Endothelial cell of umbilical vein (primary cell): Measurements from ENCODE around the gene PVRIG. TPM values are rescaled to one million over a fixed set of nuclear protein-coding genes. Genes with fewer than 3 reads are reported as not detected.

Experiments
- BruUV-seq: library from RNA; stranded (reverse); fragments of 400-500 nt; replicated peaks from 2 replicates; lab custom pipeline; 2021; lab: Mats Ljungman, UMichigan
- CTCF ChIA-PET: fragments of 300-600, 350-600 bp; sonication (Branson Sonifier 250); formaldehyde crosslinking; loops from one replicate; lab custom pipeline; 2021; ENCODE audit warnings: antibody characterized with exemption, inconsistent platforms; lab: Charles Lee
- POLR2A ChIA-PET: fragments of 300-600, 350-600 bp; sonication (Branson Sonifier 250); formaldehyde crosslinking; loops from one replicate; lab custom pipeline; 2021; ENCODE audit warnings: antibody characterized with exemption, inconsistent platforms; lab: Charles Lee
- DNase-seq: peaks from one replicate; pipeline ENCODE4 v3.0.0-alpha.2; 2011; ENCODE audit warnings: low read depth, low spot score
- FAIRE-seq: peaks from 2 replicates; lab custom pipeline; 2011; peaks lifted over from hg19 to GRCh38; lab: Jason Lieb, UNC
- H2AFZ ChIP-seq: 2 replicates; pipeline ENCODE4 v1.6.0; 2012; ENCODE audit warnings: low read depth, low read length, control low read depth, inconsistent platforms
- H3K27ac ChIP-seq: 2 replicates; pipeline ENCODE4 v1.5.1; 2011; ENCODE audit warnings: low read depth, mild to moderate bottlenecking, control low read depth, low read length, moderate library complexity; ENCODE audit not compliant: insufficient read depth
- H3K27me3 ChIP-seq, 2 experiments: 2 replicates each; pipeline versions ENCODE4 v1.6.0 to v1.6.1; 2011; ENCODE audit warnings: low read length in 2 of 2, mixed read lengths in 1 of 2; ENCODE audit not compliant: control insufficient read depth in 2 of 2, insufficient read depth in 2 of 2
- H3K36me3 ChIP-seq, 2 experiments: 2 replicates in 1 of 2; 3 replicates in 1 of 2; pipeline ENCODE4 v1.5.1; 2011; ENCODE audit warnings: low read length in 2 of 2, mild to moderate bottlenecking in 1 of 2, moderate library complexity in 1 of 2; ENCODE audit not compliant: control insufficient read depth in 2 of 2, insufficient read depth in 2 of 2; ENCODE audit errors: extremely low read depth in 1 of 2
- H3K4me1 ChIP-seq: 3 replicates; pipeline ENCODE4 v1.5.1; 2011; ENCODE audit warnings: mild to moderate bottlenecking, low read length; ENCODE audit not compliant: control insufficient read depth, insufficient read depth; ENCODE audit errors: extremely low read depth
- H3K4me2 ChIP-seq: 2 replicates; pipeline ENCODE4 v1.6.1; 2011; ENCODE audit warnings: low read length, control low read depth, mixed read lengths; ENCODE audit not compliant: insufficient read depth
- H3K4me3 ChIP-seq, 3 experiments: fragments of 200-600 bp in 1 of 3; sonication (generic), shearing (Covaris generic) in 1 of 3; replicated peaks in 1 of 3; 2 replicates each; pipeline ENCODE4 v1.5.1; 2011 to 2016; ENCODE audit warnings: control low read depth in 3 of 3, low read length in 3 of 3, mild to moderate bottlenecking in 2 of 3, inconsistent platforms in 1 of 3, low read depth in 1 of 3, moderate library complexity in 1 of 3; ENCODE audit not compliant: insufficient read depth in 1 of 3
- H3K79me2 ChIP-seq: 2 replicates; pipeline ENCODE4 v1.6.0; 2012; ENCODE audit warnings: low read length, inconsistent platforms; ENCODE audit not compliant: control insufficient read depth, insufficient read depth
- H3K9ac ChIP-seq: replicated peaks from 2 replicates; pipeline ENCODE3; 2011; ENCODE audit warnings: low read length, control low read depth; ENCODE audit not compliant: insufficient read depth; ENCODE audit errors: extremely low read depth
- H3K9me1 ChIP-seq: replicated peaks from 3 replicates; pipeline ENCODE4 v1.6.0; 2011; ENCODE audit warnings: mild to moderate bottlenecking, low read length; ENCODE audit not compliant: control insufficient read depth, insufficient read depth; ENCODE audit errors: extremely low read depth
- H3K9me3 ChIP-seq: replicated peaks from 2 replicates; pipeline ENCODE4 v1.5.1; 2012; ENCODE audit warnings: low read length, inconsistent platforms; ENCODE audit not compliant: control insufficient read depth, insufficient read depth
- H4K20me1 ChIP-seq: replicated peaks from 2 replicates; pipeline ENCODE3; 2011; ENCODE audit warnings: mild to moderate bottlenecking, low read length; ENCODE audit not compliant: control insufficient read depth, insufficient read depth; ENCODE audit errors: extremely low read depth
- EZH2 ChIP-seq: IDR thresholded peaks from 2 replicates; pipeline ENCODE4 v1.6.1; 2012; ENCODE audit warnings: borderline replicate concordance, low read depth, mild to moderate bottlenecking, moderate library complexity, low read length, inconsistent platforms; ENCODE audit not compliant: severe bottlenecking
- FOS ChIP-seq: IDR thresholded peaks from 2 replicates; pipeline ENCODE4 v1.6.1; 2011; ENCODE audit warnings: mild to moderate bottlenecking, low read length, moderate library complexity, borderline replicate concordance; ENCODE audit not compliant: insufficient read depth
- GATA2 ChIP-seq: IDR thresholded peaks from 2 replicates; pipeline ENCODE4 v1.7.0; 2011; ENCODE audit warnings: low read depth, mild to moderate bottlenecking, moderate library complexity, mixed read lengths, low read length; ENCODE audit not compliant: insufficient read length, insufficient read depth
- JUN ChIP-seq: IDR thresholded peaks from 2 replicates; pipeline ENCODE4 v1.6.1; 2011; ENCODE audit warnings: borderline replicate concordance, low read depth; ENCODE audit not compliant: insufficient read length, insufficient read depth
- MYC ChIP-seq: IDR thresholded peaks from one replicate; pipeline ENCODE4 v1.6.1; 2011; ENCODE audit warnings: mild to moderate bottlenecking, low read depth, low read length
- POLR2A ChIP-seq: IDR thresholded peaks from 2 replicates; pipeline ENCODE4 v1.6.1; 2012; ENCODE audit warnings: low read depth, mild to moderate bottlenecking, control low read depth, low read length
- POLR2AphosphoS5 ChIP-seq: IDR thresholded peaks from 2 replicates; pipeline ENCODE4 v1.6.1; 2012; ENCODE audit warnings: low read depth, mild to moderate bottlenecking, control low read depth, low read length, moderate library complexity; ENCODE audit not compliant: insufficient read depth
- dilution Hi-C: fragments of 300-500 bp; cut with MboI; formaldehyde crosslinking; loops from one replicate; pipeline ENCODE4 v1.15.0; 2019; ENCODE audit warnings: low sequenced_read_pairs; ENCODE audit not compliant: extremely low pct_ligation_motif_present
- intact Hi-C: fragments of 100-400 bp; cut with micrococcal nuclease; formaldehyde crosslinking; loops from one replicate; pipeline ENCODE4 v1.10.0; 2022
- polyA plus RNA-seq, 4 experiments: library from polyadenylated mRNA; depleted of rRNA in 3 of 4; stranded (reverse) in 3 of 4; unstranded in 1 of 4; fragments of >200 nt; gene quantifications; 2 replicates each; pipeline versions ENCODE4 v1.2.1 to v1.2.3, GENCODE V29; 2011 to 2012; ENCODE audit warnings: missing spikeins in 1 of 4
- total RNA-seq: library from RNA; stranded (reverse); gene quantifications from 2 replicates; pipeline ENCODE4 v1.2.3, GENCODE V29; 2021
- TF ChIP-seq, protein P1 (sequence below): IDR thresholded peaks from 2 replicates; pipeline ENCODE4 v1.6.1; 2011; ENCODE audit not compliant: insufficient read depth, insufficient read length
- TF ChIP-seq, protein P2 (sequence below), 2 donors: IDR thresholded peaks; 1 replicate in 1 of 2; 2 replicates in 1 of 2; pipeline ENCODE4 v1.5.1; 2011; ENCODE audit warnings: low read length in 2 of 2, mild to moderate bottlenecking in 2 of 2, moderate library complexity in 2 of 2, control low read depth in 1 of 2, inconsistent platforms in 1 of 2, low read depth in 1 of 2; ENCODE audit not compliant: insufficient read depth in 1 of 2; ENCODE audit errors: extremely low read depth in 1 of 2

The PVRIG gene
- total and polyA plus RNA-seq, 2 donors (not counting 3 experiments of a cell fraction or from before 2014, with no cell fraction given), result 0.80 TPM; not detected in 1

DNA sequence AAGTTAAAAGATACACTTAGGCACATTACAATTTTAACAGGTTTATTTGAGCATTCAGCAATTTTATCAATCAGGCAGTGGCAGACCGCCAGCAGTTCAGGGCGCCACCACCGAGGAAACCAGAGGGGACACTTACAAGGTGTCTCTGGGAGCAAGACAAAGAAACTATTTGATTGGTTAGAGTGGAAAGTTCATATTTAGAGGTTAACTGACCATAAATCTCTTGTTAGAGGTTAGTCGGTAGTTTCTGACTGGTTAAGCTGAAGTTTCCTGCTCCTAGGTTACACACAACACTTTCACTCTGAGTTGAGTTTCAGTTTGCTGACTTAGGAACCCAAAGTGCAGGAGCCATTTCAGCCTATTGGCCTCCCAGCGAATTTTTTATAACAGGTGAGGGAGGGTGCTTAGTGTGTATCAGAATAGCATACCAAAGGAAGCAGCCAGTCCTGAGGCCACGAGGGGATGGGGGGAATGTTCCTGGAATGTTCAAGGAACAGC, 10.8 kb upstream of the PVRIG start:
- no peak for TF ChIP-seq GATA2
- TF ChIP-seq, protein P1, sequence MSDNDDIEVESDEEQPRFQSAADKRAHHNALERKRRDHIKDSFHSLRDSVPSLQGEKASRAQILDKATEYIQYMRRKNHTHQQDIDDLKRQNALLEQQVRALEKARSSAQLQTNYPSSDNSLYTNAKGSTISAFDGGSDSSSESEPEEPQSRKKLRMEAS, result no peak
- TF ChIP-seq EZH2, result no peak
- TF ChIP-seq, protein P2, sequence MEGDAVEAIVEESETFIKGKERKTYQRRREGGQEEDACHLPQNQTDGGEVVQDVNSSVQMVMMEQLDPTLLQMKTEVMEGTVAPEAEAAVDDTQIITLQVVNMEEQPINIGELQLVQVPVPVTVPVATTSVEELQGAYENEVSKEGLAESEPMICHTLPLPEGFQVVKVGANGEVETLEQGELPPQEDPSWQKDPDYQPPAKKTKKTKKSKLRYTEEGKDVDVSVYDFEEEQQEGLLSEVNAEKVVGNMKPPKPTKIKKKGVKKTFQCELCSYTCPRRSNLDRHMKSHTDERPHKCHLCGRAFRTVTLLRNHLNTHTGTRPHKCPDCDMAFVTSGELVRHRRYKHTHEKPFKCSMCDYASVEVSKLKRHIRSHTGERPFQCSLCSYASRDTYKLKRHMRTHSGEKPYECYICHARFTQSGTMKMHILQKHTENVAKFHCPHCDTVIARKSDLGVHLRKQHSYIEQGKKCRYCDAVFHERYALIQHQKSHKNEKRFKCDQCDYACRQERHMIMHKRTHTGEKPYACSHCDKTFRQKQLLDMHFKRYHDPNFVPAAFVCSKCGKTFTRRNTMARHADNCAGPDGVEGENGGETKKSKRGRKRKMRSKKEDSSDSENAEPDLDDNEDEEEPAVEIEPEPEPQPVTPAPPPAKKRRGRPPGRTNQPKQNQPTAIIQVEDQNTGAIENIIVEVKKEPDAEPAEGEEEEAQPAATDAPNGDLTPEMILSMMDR (IDR thresholded peaks at IDR 0.05; ENCODE audit: extremely low read depth in 1 of 2, insufficient read depth in 1 of 2, low read depth in 1 of 2, low read length in 2 of 2), result no peak
- TF ChIP-seq POLR2AphosphoS5, result no peak
- TF ChIP-seq FOS, result no peak
- TF ChIP-seq POLR2A, result no peak
- TF ChIP-seq JUN, result no peak
- TF ChIP-seq MYC, result no peak
- ChIA-PET POLR2A (no interaction called here), CTCF (interaction anchor here (1.4 to 2.9 kb wide), 4 partner anchors 19 to 78 kb away, joined by 4 to 14 read pairs (median 10); no protein-coding TSS in a partner anchor)
- Histone ChIP-seq H3K79me2 (no peaks in the 10 kb centered on the region), H3K9ac (no peak overlapping the region), H3K27me3 (peaks cover 14 to 25% of the 10 kb centered on the region in 2 experiments), H3K9me3 (no peaks in the 10 kb centered on the region), H3K27ac (no peak overlapping the region), H3K36me3 (no peaks in the 10 kb centered on the region), H3K4me2 (no peak overlapping the region), H3K4me1 (no peaks in the 10 kb centered on the region), H3K4me3 (no peak overlapping the region), H4K20me1 (no peaks in the 10 kb centered on the region), H2AFZ (no peak overlapping the region), H3K9me1 (no peaks in the 10 kb centered on the region)
- FAIRE-seq, result no peak
- dilution Hi-C loops, result no loop called here
- intact Hi-C loops, result no loop called here
- DNase-seq, result no peak
- BruUV-seq, result no TSS peak
